ENCODE data around the gene FOXP1.

GRCh38 chr3:71065764-71066013 is 517.8 kb downstream of the FOXP1 start:
- TF ChIP-seq CTCF (IDR thresholded peaks at IDR 0.05) (no peak), POLR2A (IDR thresholded peaks at IDR 0.05) (no peak)
